ENCODE measurements around the gene POLR3E.

GRCh38 chr16:22282254-22282892 is 14.8 kb upstream of the POLR3E start:
- no peak for TF ChIP-seq CTCF (IDR thresholded peaks at IDR 0.05; ENCODE audit: insufficient read depth, low read depth, low read length)
- TF ChIP-seq EZH2 (IDR thresholded peaks at IDR 0.05; ENCODE audit: insufficient read depth, low read length) = no peak

Data from astrocyte (in vitro differentiated cells and primary cell).